Ectodermal cell (in vitro differentiated cells): ENCODE data around the gene KLF5.

Experiments used
- H3K27ac ChIP-seq: 2 replicates; pipeline ENCODE4 v1.7.0; 2013; ENCODE audit warnings: mild to moderate bottlenecking, low read depth, low read length; ENCODE audit not compliant: insufficient read depth, poor library complexity, severe bottlenecking
- H3K27me3 ChIP-seq: 2 replicates; pipeline ENCODE4 v1.7.0; 2013; ENCODE audit warnings: mild to moderate bottlenecking, low read length; ENCODE audit not compliant: insufficient read depth, control insufficient read depth, poor library complexity, severe bottlenecking
- H3K36me3 ChIP-seq: one replicate; pipeline ENCODE4 v1.7.0; 2013; ENCODE audit warnings: low read length; ENCODE audit not compliant: control insufficient read depth, insufficient read depth
- H3K4me1 ChIP-seq: one replicate; pipeline ENCODE4 v1.7.0; 2013; ENCODE audit warnings: low read length; ENCODE audit not compliant: control insufficient read depth, insufficient read depth
- H3K4me3 ChIP-seq: 2 replicates; pipeline ENCODE4 v1.7.0; 2013; ENCODE audit warnings: low read depth, low read length, control low read depth; ENCODE audit not compliant: insufficient read depth
- H3K9me3 ChIP-seq: 2 replicates; pipeline ENCODE4 v1.7.0; 2013; ENCODE audit warnings: mild to moderate bottlenecking, low read length, moderate library complexity; ENCODE audit not compliant: control insufficient read depth
- WGBS, 2 experiments: methylation state at CpG; one replicate each; pipeline ENCODE4 v1.1.7; 2013; ENCODE audit warnings: missing lambda C conversion rate in 2 of 2; 5-methylcytosine and 5-hydroxymethylcytosine counted together

Gene KLF5

DNA sequence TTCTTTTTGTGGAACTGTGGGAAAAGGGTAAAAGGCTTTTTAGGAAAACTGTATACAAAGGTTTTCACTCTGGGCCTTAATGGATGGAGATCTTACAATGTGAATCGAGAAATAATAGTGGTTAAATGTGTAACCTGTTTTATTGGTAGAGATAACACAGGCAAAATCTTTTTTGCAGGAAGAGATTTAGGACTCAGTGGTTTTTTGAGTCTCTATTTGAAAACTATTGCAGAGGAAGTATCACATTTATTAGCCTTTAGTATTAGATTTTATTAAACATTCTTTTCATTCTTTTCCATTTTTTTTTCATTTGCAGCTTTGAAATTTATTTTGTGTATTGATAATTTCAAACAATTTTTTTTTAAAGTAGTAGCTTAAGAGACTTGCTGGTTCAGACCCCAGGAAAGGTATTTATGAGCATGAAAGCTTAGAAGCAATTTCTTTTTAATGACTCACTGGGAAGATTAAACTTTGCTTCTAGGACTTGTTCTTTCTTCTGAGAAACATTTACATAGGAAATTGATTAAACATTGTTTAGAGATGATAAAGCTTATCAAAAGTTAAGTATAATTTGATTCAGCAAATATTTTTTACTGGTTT is 10.5 kb downstream of the KLF5 start:
- H3K9me3 ChIP-seq, result no peaks in the 10 kb centered on the region
- no peak overlapping the region for H3K4me3 ChIP-seq
- WGBS, 2 experiments, result 96 to 97% methylated on average over 1 of the region's 1 CpG
- no peak overlapping the region for H3K27ac ChIP-seq
- no peaks in the 10 kb centered on the region for H3K27me3 ChIP-seq
- no peaks in the 10 kb centered on the region for H3K36me3 ChIP-seq
- H3K4me1 ChIP-seq, result no peaks in the 10 kb centered on the region

DNA sequence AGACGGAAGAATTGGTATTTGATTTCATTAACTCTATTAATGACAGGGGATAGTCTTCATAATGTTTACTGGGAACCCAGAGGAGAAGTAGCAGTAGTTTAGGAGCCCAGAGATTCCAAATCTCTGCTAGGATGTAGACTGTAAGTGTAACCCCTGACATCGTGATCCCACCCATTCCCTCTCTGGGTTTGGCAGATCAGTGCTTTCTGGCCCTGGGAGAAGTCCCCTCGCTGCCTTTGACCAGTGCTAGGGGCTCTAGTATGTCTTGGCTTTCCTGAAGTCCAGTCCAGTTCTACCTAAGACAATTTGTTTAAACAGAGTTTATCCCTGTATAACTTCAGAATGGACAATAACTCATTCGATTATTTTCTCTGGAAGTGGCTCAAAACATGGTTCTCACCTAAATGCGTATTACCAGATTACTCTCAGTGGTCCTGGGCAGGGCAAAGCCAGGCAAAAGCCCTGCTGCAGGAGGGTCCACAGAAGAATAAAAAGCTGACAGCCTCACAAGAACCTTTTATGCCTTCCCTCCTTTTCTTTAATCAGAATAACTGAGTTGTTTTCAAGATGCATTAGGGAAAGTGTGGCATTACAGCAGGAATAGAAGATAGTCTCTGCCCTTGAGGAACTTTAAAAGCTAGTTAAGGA is 11.8 kb downstream of the KLF5 start:
- peaks cover 2% of the 10 kb centered on the region for H3K27me3 ChIP-seq
- H3K27ac ChIP-seq, result no peak overlapping the region
- WGBS, 2 experiments, result 89 to 91% methylated on average over 5 of the region's 5 CpGs
- no peaks in the 10 kb centered on the region for H3K36me3 ChIP-seq
- no peaks in the 10 kb centered on the region for H3K9me3 ChIP-seq
- no peaks in the 10 kb centered on the region for H3K4me1 ChIP-seq
- no peak overlapping the region for H3K4me3 ChIP-seq

- no peaks in the 10 kb centered on the region for H3K4me1 ChIP-seq
- H3K4me3 ChIP-seq, result no peak overlapping the region
- peaks cover 6% of the 10 kb centered on the region for H3K27me3 ChIP-seq
- WGBS, 2 experiments, result 86 to 87% methylated on average over 9 to 10 of the region's 10 CpGs
- H3K9me3 ChIP-seq, result no peaks in the 10 kb centered on the region
- no peak overlapping the region for H3K27ac ChIP-seq
- no peaks in the 10 kb centered on the region for H3K36me3 ChIP-seq
These were observed 13.6 kb downstream of the KLF5 start for GRCh38 chr13:73072239-73072900.

GRCh38 chr13:73073050-73073449 is 14.2 kb downstream of the KLF5 start:
- no peak overlapping the region for H3K4me3 ChIP-seq
- H3K4me1 ChIP-seq, result no peaks in the 10 kb centered on the region
- 91 to 97% methylated on average over 2 to 3 of the region's 3 CpGs for WGBS, 2 experiments
- H3K27ac ChIP-seq, result no peak overlapping the region
- peaks cover 6% of the 10 kb centered on the region for H3K27me3 ChIP-seq
- no peaks in the 10 kb centered on the region for H3K36me3 ChIP-seq
- no peaks in the 10 kb centered on the region for H3K9me3 ChIP-seq

- Histone ChIP-seq H3K27ac (no peak overlapping the region), H3K4me3 (no peak overlapping the region), H3K36me3 (no peaks in the 10 kb centered on the region), H3K9me3 (no peaks in the 10 kb centered on the region), H3K27me3 (peaks cover 6% of the 10 kb centered on the region), H3K4me1 (no peaks in the 10 kb centered on the region)
- 95 to 100% methylated on average over 1 to 2 of the region's 2 CpGs for WGBS, 2 experiments
These were observed 15.2 kb downstream of the KLF5 start for GRCh38 chr13:73074014-73074413.

GRCh38 chr13:73074926-73075325 is 16.1 kb downstream of the KLF5 start:
- H3K36me3 ChIP-seq, result no peaks in the 10 kb centered on the region
- no peak overlapping the region for H3K4me3 ChIP-seq
- H3K27me3 ChIP-seq, result peaks cover 6% of the 10 kb centered on the region
- no peaks in the 10 kb centered on the region for H3K9me3 ChIP-seq
- no peaks in the 10 kb centered on the region for H3K4me1 ChIP-seq
- WGBS, 2 experiments, result no CpG with 5 or more reads among the region's 1 CpG
- no peak overlapping the region for H3K27ac ChIP-seq

- 39 to 47% methylated on average over 18 of the region's 18 CpGs for WGBS, 2 experiments
- H3K4me3 ChIP-seq, result no peak overlapping the region
- no peaks in the 10 kb centered on the region for H3K36me3 ChIP-seq
- H3K27ac ChIP-seq, result no peak overlapping the region
- H3K9me3 ChIP-seq, result no peaks in the 10 kb centered on the region
- peaks cover 6% of the 10 kb centered on the region for H3K27me3 ChIP-seq
- no peaks in the 10 kb centered on the region for H3K4me1 ChIP-seq
These were observed 16.7 kb downstream of the KLF5 start for GRCh38 chr13:73075546-73075945.

GRCh38 chr13:73075954-73076353 is 17.1 kb downstream of the KLF5 start:
- H3K36me3 ChIP-seq, result no peaks in the 10 kb centered on the region
- no peak overlapping the region for H3K4me3 ChIP-seq
- H3K27me3 ChIP-seq, result peaks cover 6% of the 10 kb centered on the region
- no peak overlapping the region for H3K27ac ChIP-seq
- 59 to 74% methylated on average over 2 of the region's 2 CpGs for WGBS, 2 experiments
- no peaks in the 10 kb centered on the region for H3K9me3 ChIP-seq
- H3K4me1 ChIP-seq, result no peaks in the 10 kb centered on the region

GRCh38 chr13:73077865-73078264 is 19.1 kb downstream of the KLF5 start:
- H3K4me3 ChIP-seq, result no peak overlapping the region
- 92 to 94% methylated on average over 9 of the region's 9 CpGs for WGBS, 2 experiments
- no peaks in the 10 kb centered on the region for H3K9me3 ChIP-seq
- no peaks in the 10 kb centered on the region for H3K36me3 ChIP-seq
- no peak overlapping the region for H3K27ac ChIP-seq
- H3K27me3 ChIP-seq, result peaks cover 6% of the 10 kb centered on the region
- no peaks in the 10 kb centered on the region for H3K4me1 ChIP-seq

DNA sequence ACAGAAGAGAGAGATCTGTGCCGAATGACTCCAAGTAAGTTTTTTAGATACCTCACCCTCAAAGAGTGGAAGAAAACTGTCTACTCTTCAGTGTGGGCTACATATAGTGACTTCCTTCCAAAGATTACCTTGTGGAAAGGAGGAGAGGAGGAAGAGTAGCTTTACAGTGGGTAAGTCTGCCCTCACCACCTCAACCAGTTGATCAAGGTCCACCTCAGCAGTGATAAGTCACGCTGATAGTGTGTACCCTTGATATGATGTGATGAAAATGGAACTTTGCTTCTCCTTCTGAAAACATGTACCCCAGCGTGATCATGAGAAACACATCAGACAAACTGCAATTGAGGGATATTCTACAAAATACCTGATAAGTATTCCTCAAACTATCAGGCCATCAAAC is 20.6 kb downstream of the KLF5 start:
- WGBS, 2 experiments, result 80 to 87% methylated on average over 3 of the region's 3 CpGs
- no peak overlapping the region for H3K27ac ChIP-seq

More for the DNA sequence above, 20.6 kb downstream of the KLF5 start:
- peaks cover 6% of the 10 kb centered on the region for H3K27me3 ChIP-seq
- H3K4me3 ChIP-seq, result no peak overlapping the region
- H3K9me3 ChIP-seq, result no peaks in the 10 kb centered on the region
- no peaks in the 10 kb centered on the region for H3K4me1 ChIP-seq
- H3K36me3 ChIP-seq, result no peaks in the 10 kb centered on the region
